Measurements from ENCODE around the gene FAT1.

FAT1 gene

DNA sequence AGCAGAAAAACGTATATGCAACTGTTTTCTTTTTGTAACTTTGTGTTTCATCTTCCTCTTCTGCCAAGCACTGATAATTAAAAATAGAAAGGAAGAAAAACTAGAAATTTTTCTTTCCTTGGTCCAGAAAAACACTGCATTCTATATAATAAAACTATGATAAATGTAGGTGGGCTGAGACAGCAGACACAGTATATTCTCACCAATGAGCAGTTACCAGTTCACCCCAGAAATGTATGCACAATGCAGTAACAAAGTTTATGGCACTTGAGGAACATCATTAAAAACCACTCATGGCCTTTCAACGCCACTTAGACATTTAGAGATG lies 79.4 kb downstream of the FAT1 start:
- TF ChIP-seq, protein P1, sequence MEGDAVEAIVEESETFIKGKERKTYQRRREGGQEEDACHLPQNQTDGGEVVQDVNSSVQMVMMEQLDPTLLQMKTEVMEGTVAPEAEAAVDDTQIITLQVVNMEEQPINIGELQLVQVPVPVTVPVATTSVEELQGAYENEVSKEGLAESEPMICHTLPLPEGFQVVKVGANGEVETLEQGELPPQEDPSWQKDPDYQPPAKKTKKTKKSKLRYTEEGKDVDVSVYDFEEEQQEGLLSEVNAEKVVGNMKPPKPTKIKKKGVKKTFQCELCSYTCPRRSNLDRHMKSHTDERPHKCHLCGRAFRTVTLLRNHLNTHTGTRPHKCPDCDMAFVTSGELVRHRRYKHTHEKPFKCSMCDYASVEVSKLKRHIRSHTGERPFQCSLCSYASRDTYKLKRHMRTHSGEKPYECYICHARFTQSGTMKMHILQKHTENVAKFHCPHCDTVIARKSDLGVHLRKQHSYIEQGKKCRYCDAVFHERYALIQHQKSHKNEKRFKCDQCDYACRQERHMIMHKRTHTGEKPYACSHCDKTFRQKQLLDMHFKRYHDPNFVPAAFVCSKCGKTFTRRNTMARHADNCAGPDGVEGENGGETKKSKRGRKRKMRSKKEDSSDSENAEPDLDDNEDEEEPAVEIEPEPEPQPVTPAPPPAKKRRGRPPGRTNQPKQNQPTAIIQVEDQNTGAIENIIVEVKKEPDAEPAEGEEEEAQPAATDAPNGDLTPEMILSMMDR (conservative IDR thresholded peaks at IDR 0.05; ENCODE audit: low read depth, low read length) = no peak
- no peak overlapping the region for H3K4me3 ChIP-seq (ENCODE audit: low read length)
- no peak for DNase-seq (ENCODE audit: low read depth)

DNA sequence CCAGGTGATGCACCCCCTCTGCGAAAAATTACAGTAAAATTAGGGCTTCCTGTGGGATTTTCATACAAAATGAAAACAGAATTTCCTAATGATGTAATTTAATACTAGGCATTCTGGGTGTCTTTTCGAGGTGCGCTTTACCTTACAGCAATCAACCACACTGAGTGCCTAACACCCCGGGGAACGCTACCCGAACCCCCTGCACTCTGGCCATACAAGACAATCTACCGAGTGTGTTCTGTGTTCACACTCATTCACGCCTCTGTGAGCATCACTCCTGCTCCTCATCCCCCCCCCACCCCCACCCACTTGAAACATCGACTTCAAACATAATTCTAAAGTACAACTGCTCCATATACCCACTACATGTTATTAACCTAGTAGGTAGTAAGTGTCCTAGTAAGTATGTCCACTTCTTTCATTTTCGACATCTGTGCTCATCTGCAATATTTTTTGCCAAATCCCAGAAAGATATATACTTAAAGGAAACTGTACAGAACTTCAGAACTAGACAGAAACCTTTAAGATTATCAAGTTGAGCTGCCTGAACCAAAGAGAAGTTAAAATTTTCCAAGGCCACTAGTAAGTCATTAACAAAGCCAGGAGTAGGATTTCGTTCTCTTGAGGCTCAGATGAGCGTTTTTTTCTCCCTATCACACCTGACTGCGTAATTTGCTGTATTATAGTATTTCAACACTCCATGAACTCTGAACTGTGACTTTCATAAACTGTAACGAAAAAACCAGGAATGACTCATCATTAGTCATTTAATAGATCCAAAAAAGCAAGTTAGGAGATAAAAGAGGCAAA lies 80.0 kb downstream of the FAT1 start:
- no peak for DNase-seq (ENCODE audit: low read depth)
- H3K4me3 ChIP-seq (ENCODE audit: low read length) = no peak overlapping the region
- TF ChIP-seq, protein P1 (conservative IDR thresholded peaks at IDR 0.05; ENCODE audit: low read depth, low read length) = no peak

DNA sequence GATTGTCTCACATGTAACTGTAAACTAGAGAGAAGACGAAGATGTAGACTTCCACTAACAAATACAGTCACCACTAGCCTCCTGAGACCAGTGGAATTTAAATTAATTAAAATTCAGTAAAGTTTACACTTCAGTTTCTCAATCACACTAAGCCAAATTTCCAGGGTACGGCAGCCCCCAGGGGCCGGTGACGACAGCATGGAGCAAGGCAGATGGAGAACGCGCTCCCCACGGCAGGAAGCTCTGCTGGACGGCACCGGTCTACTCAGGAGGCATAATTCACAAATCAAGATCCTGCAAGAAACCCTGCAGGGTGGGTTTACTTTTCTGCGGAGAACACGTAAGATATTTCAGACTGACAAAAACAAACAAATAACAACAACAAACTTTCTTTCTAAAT lies 80.7 kb downstream of the FAT1 start:
- TF ChIP-seq, protein P1 (conservative IDR thresholded peaks at IDR 0.05; ENCODE audit: low read depth, low read length) = no peak
- no peak overlapping the region for H3K4me3 ChIP-seq (ENCODE audit: low read length)
- DNase-seq (ENCODE audit: low read depth) = no peak

DNA sequence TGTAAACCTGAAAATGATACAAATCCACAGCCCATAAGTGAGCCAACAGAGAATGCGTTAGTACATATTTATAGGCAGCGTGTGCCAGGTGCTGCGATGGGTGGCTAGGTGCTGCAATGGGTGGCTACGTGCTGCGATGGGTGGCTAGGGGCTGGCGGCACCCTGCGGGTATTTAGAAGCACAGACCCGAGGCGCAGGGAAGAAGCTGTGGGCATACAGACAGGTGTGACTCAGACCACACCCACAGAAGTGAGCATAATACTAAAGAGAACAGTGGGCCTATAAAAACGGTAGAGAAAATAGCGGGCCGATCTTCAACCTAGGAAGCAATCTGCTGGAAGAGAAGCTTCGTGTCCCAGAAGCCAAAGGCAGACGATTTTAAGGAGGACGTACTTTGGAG lies 81.1 kb downstream of the FAT1 start:
- TF ChIP-seq, protein P1 (conservative IDR thresholded peaks at IDR 0.05; ENCODE audit: low read depth, low read length) = no peak
- DNase-seq (ENCODE audit: low read depth) = no peak
- no peak overlapping the region for H3K4me3 ChIP-seq (ENCODE audit: low read length)

DNA sequence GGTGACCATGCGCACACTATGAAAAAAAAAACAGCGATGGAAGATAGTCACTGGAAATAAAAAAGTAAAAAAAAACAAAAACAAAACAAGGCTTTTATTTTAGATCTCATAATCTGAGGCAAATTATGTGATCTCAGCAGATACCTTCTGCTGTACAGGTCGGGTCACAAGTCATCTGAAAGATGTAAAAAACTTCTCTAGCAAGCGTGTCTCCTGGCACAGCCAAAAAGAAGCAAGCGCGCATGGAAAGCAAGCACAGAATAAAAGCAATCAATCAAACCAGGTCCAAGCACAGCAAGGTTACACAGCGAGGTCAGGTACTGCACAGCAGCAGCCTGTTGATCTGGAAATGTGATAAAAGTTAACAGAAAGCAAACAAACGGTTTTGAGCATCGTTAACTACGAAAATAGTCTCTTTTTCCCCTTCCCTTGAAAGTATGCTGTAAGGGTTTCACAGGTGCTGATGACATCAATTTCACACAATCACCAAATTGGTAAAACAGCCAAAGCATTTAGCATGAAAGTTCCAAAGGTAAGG lies 89.0 kb downstream of the FAT1 start:
- TF ChIP-seq, protein P1 (conservative IDR thresholded peaks at IDR 0.05; ENCODE audit: low read depth, low read length) = no peak
- H3K4me3 ChIP-seq (ENCODE audit: low read length) = no peak overlapping the region
- no peak for DNase-seq (ENCODE audit: low read depth)

DNA sequence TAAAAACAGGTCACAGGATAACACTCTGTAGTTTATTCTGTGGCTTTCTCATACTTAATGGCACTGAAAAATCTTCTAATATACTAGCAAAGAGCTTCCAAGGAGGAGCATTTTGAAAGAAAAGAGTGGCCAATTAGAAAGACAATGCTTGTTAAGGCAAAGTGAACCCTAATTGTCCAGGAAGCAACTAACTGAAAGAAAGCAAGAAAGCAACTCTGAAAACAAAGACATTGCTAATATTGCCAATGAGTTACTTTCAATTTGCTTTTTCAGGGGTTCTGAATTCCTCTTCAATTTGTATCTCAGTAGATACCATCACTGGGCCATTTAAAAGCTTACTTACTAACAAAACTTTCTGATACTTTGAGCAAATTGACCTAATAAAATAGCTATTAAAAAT lies 89.8 kb downstream of the FAT1 start:
- DNase-seq (ENCODE audit: low read depth) = no peak
- H3K4me3 ChIP-seq (ENCODE audit: low read length) = no peak overlapping the region
- TF ChIP-seq, protein P1 (conservative IDR thresholded peaks at IDR 0.05; ENCODE audit: low read depth, low read length) = no peak

DNA sequence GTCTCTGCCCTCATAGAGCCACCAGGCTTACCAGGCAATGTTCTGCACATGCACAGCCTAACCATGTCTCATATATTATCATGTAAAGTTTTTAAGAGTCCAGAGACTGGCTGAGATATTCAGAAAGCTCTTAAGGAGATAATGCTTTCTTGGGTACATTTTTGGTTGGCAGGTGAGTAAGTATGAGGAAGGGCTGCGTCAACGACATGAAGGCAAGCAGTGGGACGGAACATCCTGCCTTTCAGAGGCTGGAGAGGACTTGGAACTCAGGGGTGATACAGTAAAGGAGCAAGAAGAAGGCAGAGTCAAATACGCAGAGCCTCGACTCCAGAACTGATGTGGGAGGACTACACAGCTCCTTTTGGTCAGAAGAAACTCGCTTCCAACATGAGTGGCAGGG lies 93.5 kb downstream of the FAT1 start:
- H3K4me3 ChIP-seq (ENCODE audit: low read length) = no peak overlapping the region
- no peak for DNase-seq (ENCODE audit: low read depth)
- TF ChIP-seq, protein P1 (conservative IDR thresholded peaks at IDR 0.05; ENCODE audit: low read depth, low read length) = no peak
